ENCODE measurements around the gene HLA-DPB1.

The HLA-DPB1 gene

DNA sequence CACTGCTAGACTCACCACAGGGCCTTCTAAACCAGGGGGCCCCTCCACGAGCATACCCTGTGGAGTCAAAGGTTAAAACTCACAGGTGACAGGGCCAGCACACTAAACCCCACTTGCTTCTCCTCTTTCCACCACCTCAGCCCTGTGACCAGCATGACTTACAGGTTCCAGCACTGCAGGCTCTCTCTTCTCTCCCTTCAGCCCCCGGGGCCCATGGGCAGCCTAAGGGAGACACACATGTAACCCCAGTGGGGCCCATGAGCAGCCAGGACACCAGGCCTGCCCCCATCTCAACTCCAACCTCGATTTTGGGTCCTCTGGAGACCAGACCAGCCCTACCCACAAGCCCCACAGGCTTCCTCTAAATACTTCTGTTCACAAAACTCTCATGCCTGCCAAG is 28.0 kb downstream of the HLA-DPB1 start:
- no peak for DNase-seq (ENCODE audit: low spot score)

GRCh38 chr6:33104887-33105286 is 29.1 kb downstream of the HLA-DPB1 start:
- DNase-seq (ENCODE audit: low spot score) = no peak

- DNase-seq (ENCODE audit: low spot score) = no peak
Measured at GRCh38 chr6:33105386-33105785, 29.6 kb downstream of the HLA-DPB1 start.

DNA sequence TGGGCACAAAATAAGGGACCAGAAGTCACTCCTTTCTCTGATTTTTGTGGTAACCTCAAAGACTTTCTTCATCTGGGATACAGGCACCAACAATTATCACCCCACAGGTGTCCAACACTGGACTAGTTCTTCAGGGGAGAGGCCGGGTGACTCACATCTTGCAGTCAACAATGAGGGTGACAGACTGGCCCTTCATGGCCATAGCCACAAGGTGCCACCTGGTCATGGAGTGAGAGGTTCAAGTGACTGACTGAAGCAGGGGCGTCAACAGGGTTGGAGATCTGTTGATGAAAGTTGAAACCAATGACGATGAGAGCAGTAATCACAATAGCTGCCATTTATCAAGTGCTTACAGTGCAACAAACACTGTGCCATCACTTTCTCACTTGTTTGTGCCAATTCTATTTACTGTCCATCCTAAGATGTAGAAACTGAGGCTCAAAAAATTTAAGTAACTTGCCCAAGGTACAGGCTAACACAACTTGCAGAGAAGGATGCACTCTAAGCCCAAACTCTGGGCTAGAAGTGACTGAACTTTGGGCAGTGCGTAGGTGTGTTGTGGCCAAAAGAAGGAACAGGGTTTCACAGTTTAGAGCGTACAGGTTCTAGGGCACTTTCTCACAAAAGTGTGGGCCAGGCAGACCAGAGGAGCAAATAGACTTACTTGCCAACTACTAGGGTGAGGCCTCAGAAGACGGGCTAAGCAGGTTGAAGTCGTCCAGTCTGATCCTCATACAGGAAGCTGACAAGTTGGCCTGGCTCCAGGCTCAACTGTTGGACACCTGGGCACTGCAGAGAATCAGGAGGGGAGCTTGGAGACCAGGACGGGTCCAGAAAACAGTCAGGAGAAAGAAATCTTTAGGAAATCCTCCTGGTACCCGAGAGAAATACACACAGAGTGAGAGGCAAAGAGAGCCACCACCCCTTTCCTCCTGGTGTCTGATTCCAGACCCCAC is 30.4 kb downstream of the HLA-DPB1 start:
- no peak for DNase-seq (ENCODE audit: low spot score)

- no peak for DNase-seq (ENCODE audit: low spot score)
Measured at GRCh38 chr6:33107641-33108040, 31.9 kb downstream of the HLA-DPB1 start.

DNA sequence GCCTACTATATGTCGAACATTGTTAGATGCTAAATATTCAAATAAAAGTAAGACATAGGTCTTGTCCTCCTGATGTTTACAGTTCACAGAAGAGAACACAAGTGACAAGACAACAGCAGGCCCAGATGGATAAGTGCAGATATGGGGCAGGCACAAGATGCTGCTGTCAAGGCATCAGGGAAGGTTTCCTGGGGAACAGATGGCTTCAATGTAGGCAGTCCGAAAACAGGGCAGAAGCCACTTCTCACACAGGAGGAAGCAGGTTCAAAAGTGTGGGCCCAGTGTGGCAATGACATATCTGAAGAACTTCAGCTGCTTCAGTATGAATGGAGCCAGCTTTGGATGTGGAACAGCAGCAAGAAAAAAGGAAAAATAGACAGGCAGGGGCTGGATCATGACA is 32.5 kb downstream of the HLA-DPB1 start:
- DNase-seq (ENCODE audit: low spot score) = no peak

- peak; percentile 55 for DNase-seq (ENCODE audit: low spot score)
Measured at GRCh38 chr6:33112148-33112547, 36.4 kb downstream of the HLA-DPB1 start.

GRCh38 chr6:33113755-33114154 is 38.0 kb downstream of the HLA-DPB1 start:
- DNase-seq (ENCODE audit: low spot score) = no peak

- DNase-seq (ENCODE audit: low spot score) = no peak
Measured at GRCh38 chr6:33114406-33114805, 38.6 kb downstream of the HLA-DPB1 start.

GRCh38 chr6:33116417-33116816 is 40.6 kb downstream of the HLA-DPB1 start:
- no peak for DNase-seq (ENCODE audit: low spot score)

DNA sequence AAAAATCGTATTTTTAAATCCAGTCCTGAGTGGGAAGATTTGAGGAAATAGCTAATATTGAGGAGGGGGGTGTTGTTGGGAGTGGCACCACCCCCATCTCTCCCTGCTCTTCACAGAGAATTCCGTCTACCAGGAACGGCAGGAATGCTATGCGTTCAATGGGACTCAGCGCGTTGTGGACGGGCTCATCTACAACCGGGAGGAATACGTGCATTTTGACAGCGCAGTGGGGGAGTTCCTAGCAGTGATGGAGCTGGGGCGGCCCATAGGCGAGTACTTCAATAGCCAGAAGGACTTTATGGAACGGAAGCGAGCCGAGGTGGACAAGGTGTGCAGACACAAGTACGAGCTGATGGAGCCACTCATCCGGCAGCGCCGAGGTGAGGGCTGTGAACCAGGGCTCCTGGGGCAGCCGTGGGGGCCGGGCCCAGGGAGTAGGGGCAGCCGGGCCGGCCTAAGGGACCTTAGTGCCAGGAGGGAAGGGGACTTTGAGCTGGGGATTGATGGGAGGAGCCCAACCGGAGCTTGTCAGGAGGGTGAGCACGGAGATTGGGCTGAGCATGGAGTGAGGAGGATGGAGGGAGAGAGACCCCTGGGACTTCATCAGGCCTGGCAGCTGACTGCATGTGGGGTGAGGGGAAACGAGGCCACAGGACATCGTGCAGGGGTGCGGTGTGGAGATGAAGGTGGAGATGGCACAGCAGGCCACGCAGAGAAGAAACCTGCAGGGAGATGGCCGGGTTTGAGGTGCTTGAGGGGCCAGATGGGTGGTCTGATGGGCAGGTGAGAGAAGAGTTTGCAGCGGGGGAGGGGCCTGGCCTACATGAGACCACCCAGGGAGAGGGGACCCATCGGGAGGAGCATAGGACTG is 41.3 kb downstream of the HLA-DPB1 start:
- DNase-seq (ENCODE audit: low spot score) = no peak

- no peak for DNase-seq (ENCODE audit: low spot score)
Measured at GRCh38 chr6:33117811-33118277, 42.1 kb downstream of the HLA-DPB1 start.

GRCh38 chr6:33118525-33119123 is 42.8 kb downstream of the HLA-DPB1 start:
- DNase-seq (ENCODE audit: low spot score) = no peak

DNA sequence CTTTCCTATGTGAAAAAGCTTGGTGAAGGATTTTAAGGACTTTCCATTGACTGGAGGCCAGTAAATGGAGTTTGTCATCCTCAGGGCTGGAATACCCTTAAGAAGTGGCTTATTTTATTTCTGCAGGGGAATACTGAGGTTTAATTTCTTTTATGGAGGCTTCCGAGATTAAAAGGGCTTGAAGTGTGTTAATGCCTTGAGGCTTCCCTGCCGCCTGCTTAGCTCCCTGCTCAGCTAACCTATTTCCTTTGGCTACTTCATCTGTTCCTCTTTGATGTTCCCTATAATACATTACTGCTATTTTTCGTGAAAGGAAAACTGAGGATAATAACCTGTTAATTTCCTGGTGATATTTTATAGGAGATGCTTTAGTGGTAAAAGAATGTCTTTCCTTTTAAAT is 44.2 kb downstream of the HLA-DPB1 start:
- DNase-seq (ENCODE audit: low spot score) = no peak

- DNase-seq (ENCODE audit: low spot score) = no peak
Measured at GRCh38 chr6:33123181-33123580, 47.4 kb downstream of the HLA-DPB1 start.

GRCh38 chr6:33123732-33124524 is 48.1 kb downstream of the HLA-DPB1 start:
- DNase-seq (ENCODE audit: low spot score) = peak; percentile 70

DNA sequence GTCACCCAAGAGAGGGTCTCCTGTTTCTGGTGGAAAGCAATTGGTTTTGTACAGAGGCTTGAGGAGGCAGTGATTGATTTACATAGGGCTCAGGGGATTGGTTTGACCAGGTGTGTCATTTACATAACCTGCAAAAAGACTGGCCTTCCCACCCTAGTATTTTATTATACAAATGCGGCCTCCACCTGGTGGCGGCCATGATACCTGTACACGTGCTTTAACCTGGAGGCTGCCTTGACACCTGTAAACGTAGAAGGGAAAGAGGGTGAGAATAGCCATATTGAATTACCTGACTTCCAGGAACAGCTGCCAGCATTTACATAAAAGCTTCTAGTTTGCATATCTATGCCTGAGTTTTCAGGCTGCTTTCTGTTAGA is 48.7 kb downstream of the HLA-DPB1 start:
- no peak for DNase-seq (ENCODE audit: low spot score)

- no peak for DNase-seq (ENCODE audit: low spot score)
Measured at GRCh38 chr6:33124947-33125346, 49.2 kb downstream of the HLA-DPB1 start.

DNA sequence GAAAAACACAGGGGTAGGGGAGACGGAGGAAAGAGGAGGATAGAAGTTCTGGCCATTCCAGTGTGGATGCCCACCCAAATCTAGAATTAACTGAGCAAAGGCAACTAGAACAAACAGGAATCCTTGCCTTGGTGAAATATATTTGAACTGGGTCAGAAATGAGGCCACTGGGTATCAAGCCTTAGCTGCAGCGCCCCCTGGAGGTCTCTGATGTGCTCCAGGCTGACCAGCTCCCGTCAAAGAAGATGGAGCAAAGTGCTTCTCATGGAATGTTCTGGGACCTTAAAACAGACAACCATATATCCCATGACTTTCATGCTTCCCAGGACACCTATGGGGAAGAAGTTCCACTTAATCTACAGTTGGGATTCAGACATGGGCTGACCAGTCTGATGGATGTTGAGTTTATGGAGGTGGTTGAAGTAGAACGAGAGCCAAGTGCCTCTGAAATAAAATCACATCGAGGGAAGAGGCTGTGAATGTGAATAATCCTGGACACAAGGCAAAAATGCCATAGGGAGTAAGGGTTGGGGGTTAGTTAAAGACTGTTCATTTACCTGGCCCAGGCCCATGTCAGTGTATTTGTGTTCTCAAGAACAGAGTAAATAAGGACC is 50.4 kb downstream of the HLA-DPB1 start:
- DNase-seq (ENCODE audit: low spot score) = peak; percentile 68

DNA sequence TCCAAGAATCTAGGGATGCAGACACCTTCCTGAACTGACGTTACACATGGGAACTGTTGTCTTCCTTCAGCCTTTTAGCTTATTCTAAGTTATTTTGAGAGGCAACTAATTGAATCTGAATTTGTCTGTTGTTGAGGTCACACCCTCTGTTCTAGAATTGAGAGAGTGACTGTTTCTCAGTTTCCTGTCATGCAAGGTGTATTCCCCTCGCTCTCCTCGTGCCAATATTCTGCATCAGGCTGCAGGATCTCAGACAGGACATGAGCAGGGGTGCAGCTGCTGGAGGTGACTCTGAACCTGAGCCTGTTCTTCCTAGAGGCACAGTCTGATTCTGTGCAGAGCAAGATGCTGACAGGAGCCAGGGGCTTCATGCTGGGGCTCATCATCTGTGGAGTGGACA is 52.5 kb downstream of the HLA-DPB1 start:
- no peak for DNase-seq (ENCODE audit: low spot score)

- DNase-seq (ENCODE audit: low spot score) = no peak
Measured at GRCh38 chr6:33132081-33132524, 56.3 kb downstream of the HLA-DPB1 start.

Measured in D341Med (cell line).